Peyer's patch (tissue), 4 donors: ENCODE results near the gene CPT1B.

Experiments used
- POLR2A ChIP-seq, 2 donors: fragments of 450-650 bp; IDR thresholded peaks; one replicate each; pipeline ENCODE4 v1.5.1; 2017; ENCODE audit warnings: antibody characterized with exemption in 2 of 2, mild to moderate bottlenecking in 2 of 2, moderate library complexity in 2 of 2
- TF ChIP-seq, protein P1 (sequence below), 6 experiments: fragments of 450-650 bp in 4 of 6; fragments of 200-600 bp in 2 of 6; sonication (generic) in 1 of 6; IDR thresholded peaks; one replicate each; pipeline ENCODE4 v1.5.1; 2017 to 2019; ENCODE audit warnings: antibody characterized with exemption in 6 of 6, mild to moderate bottlenecking in 3 of 6, moderate library complexity in 1 of 6

DNA sequence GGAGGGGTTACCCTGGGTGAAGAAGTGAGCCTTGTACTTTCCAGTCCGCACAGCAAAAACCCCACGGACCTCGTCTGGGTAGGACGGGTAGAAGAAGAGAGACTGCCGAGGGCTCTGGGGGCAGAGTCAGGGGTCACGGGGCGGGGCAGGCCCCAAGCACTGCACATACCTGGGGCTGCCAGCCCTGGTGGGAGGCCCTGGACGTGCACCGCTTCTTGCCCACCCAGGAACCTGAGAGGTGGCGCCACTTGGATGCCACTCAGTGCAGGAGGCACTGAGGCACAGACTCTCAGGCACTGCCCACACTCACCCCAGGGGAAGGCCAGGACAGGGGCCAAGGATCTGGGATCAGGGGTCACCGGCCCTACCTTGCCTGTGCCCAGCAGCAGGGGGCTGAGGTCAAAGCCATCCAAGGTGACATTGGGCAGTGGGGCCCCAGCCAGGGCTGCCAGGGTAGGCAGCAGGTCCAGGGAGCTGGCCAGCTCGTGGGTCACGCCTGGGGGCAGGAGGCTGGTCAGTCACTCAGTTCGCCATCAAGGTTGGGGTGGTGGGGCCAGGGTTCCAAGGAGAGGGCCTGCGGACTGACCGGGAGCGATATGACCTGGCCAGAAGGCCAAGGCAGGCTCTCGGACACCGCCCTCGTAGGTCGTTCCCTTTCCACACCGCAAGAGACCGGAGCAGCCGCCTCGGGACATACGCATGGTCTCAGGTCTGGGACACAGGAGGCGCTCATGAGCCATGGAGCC lies 47.5 kb upstream of the CPT1B start:
- TF ChIP-seq, protein P1, sequence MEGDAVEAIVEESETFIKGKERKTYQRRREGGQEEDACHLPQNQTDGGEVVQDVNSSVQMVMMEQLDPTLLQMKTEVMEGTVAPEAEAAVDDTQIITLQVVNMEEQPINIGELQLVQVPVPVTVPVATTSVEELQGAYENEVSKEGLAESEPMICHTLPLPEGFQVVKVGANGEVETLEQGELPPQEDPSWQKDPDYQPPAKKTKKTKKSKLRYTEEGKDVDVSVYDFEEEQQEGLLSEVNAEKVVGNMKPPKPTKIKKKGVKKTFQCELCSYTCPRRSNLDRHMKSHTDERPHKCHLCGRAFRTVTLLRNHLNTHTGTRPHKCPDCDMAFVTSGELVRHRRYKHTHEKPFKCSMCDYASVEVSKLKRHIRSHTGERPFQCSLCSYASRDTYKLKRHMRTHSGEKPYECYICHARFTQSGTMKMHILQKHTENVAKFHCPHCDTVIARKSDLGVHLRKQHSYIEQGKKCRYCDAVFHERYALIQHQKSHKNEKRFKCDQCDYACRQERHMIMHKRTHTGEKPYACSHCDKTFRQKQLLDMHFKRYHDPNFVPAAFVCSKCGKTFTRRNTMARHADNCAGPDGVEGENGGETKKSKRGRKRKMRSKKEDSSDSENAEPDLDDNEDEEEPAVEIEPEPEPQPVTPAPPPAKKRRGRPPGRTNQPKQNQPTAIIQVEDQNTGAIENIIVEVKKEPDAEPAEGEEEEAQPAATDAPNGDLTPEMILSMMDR (IDR thresholded peaks at IDR 0.05): no peak
- TF ChIP-seq POLR2A (IDR thresholded peaks at IDR 0.05): no peak
